Motor neuron (in vitro differentiated cells): ENCODE data around the gene PRPF38B. TPM values are rescaled to one million over a fixed set of nuclear protein-coding genes. Genes with fewer than 3 reads are reported as not detected.

Experiments used
- ATAC-seq, 8 experiments: fragments of 200-7000 bp; cut with Tn5 transposase; replicated peaks in 6 of 8; 2 replicates each; pipeline ENCODE4 v1.8.0; 2021; ENCODE audit warnings: mild to moderate bottlenecking in 8 of 8, moderate library complexity in 8 of 8
- H3K27ac ChIP-seq, 2 donors: fragments of 250-450 bp; sonication (Bioruptor Pico); 2 replicates each; pipeline ENCODE4 v1.9.0; 2021; ENCODE audit warnings: antibody characterized with exemption in 2 of 2, mild to moderate bottlenecking in 2 of 2, moderate library complexity in 1 of 2
- H3K4me1 ChIP-seq, 2 donors: fragments of 250-450 bp; sonication (Bioruptor Pico); replicated peaks in 1 of 2; 2 replicates each; pipeline ENCODE4 v1.6.1; 2021; ENCODE audit warnings: antibody characterized with exemption in 2 of 2, mild to moderate bottlenecking in 2 of 2, moderate library complexity in 1 of 2
- H3K4me3 ChIP-seq, 5 donors: fragments of 250-450 bp; sonication (Bioruptor Pico); 2 replicates each; pipeline ENCODE4 v1.9.0; 2021; ENCODE audit warnings: antibody characterized with exemption in 5 of 5, mild to moderate bottlenecking in 5 of 5, moderate library complexity in 4 of 5
- WGBS, 10 experiments: fragments of 450-650 bp; shearing (Covaris generic); methylation state at CpG; one replicate each; pipeline ENCODE4 v1.0.0; 2022; 5-methylcytosine and 5-hydroxymethylcytosine counted together
- in situ Hi-C, 9 experiments: fragments of 400-800 bp; cut with MboI; loops; one replicate each; pipeline ENCODE4 v1.15.0; 2021; ENCODE audit warnings: low sequenced_read_pairs in 9 of 9, low pct_unique_long_range_greater_than_20kb in 2 of 9; ENCODE audit not compliant: unreplicated experiment in 9 of 9
- total RNA-seq, 8 experiments: library from RNA; unstranded; fragments of 300-600 nt; gene quantifications; 2 replicates each; pipeline versions ENCODE4 v1.2.3 to v1.2.4, GENCODE V29; 2022

PRPF38B gene
- total RNA-seq, 8 experiments from 2014 or later: 22.0 to 61.4 (median 30.1) TPM

DNA sequence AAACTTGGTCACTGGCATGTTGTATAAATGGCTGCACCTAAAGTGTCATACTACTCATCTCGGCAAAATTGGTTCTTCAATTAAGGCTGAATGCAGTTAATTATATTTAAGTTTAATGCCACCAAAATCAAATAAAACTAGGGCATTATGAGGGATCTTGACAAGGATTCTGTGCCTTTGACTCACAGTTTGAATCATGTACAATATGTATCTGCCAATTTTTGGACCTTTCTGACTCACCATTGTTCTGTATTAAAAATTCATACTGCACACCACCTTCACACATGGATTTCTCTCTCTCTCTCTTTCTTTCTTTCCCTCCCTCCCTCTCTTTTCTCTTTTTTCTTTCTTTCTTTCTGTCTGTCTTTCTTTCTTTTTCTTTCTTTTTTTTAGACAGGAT lies 40.3 kb downstream of the PRPF38B start:
- H3K4me1 ChIP-seq: peaks cover 0 to 5% of the 10 kb centered on the region in 2 donors
- 80 to 100% (median 100%) methylated on average over 1 of the region's 1 CpG; no CpG with 5 or more reads in 1 of the 10 experiments for WGBS, 10 experiments
- in situ Hi-C loops: no loop called here
- no peak for ATAC-seq
- no peak overlapping the region for H3K27ac ChIP-seq
- H3K4me3 ChIP-seq: no peak overlapping the region

DNA sequence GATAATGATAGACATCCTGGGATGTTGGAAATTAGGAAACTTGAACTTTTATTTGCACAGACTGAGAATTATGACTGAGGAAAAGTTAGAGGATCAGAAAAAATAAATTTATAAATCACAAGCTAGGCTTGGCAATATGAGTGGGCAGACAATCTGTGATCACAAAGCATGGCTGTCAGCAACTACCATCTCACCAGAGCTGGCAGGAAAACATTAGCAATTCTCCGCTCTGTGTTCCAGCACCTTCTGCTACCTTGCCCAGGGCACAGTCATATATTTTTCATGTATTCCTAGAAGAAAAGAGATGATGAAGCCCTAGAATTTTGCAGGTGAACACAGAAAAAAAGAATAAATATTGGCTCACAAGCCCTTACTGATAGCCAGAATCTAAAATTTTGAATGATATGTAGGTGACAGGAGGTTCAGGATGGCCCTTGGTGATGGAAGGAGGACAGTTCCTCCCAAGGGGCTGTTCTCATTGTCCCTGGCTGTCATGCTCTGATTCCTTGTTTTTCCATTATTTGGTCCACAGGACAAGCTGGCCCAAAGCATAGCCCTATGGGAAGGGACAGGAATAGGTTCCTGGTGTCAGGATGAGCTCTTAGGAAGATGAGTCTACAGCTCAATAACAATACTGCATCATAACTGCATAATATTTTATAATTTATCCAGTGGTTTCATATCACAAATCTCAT lies 42.2 kb downstream of the PRPF38B start:
- ATAC-seq: no peak
- WGBS, 10 experiments: 71 to 100% (median 100%) methylated on average over 1 of the region's 1 CpG; no CpG with 5 or more reads in 3 of the 10 experiments
- Histone ChIP-seq H3K4me1 (no peaks in the 10 kb centered on the region), H3K4me3 (no peak overlapping the region), H3K27ac (no peak overlapping the region)
- in situ Hi-C loops: no loop called here

DNA sequence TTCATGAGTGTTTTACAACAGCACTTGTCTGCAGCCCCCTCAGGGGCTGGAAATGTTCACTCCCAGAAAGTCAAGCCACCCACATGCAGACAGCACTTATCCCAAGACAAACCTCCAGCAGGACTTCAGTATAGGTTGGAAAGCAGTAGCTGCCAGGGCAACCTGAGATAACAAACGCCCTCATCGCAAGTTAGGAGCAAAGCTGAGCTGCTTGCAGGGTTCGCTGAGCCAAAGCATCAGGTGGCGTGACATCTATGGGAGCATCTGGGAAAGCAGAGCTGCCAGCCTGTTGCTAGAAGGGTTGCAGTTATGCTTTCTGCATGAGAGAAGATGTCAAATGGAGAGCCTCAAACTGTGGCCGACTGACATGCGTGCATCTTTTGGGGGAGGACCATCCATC lies 50.1 kb downstream of the PRPF38B start:
- ATAC-seq: no peak
- Histone ChIP-seq H3K4me3 (no peak overlapping the region), H3K4me1 (no peaks in the 10 kb centered on the region), H3K27ac (no peak overlapping the region)
- 0 to 100% (median 82%) methylated on average over 1 to 6 of the region's 6 CpGs; no CpG with 5 or more reads in 3 of the 10 experiments for WGBS, 10 experiments
- in situ Hi-C loops: no loop called here

DNA sequence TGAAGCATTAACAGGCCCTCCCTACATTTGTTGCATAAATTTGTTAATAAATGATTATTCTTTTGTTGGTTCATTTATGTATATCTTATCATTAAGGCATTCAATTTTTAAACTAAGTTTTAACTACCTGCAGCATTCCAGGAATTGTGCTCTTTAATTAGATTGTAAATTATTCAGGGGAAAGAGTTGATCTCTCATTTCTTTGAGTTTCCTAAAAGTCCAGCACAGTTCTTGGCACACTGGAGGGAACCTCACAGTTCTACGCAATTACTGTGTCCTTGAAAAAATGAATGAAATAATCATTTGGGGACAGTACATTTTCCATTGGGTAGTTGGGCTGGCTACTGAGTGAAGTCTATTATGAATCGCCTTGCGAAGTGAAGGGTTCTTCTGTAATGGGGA lies 53.9 kb downstream of the PRPF38B start:
- no peaks in the 10 kb centered on the region for H3K4me1 ChIP-seq
- H3K27ac ChIP-seq: peak overlapping the region in 1 of 2 donors; percentile 2
- in situ Hi-C loops: no loop called here
- no peak for ATAC-seq
- H3K4me3 ChIP-seq: peak overlapping the region; percentile 59 to 95 (median 63)
- 3 to 100% (median 76%) methylated on average over 1 to 3 of the region's 3 CpGs; no CpG with 5 or more reads in 1 of the 10 experiments for WGBS, 10 experiments

DNA sequence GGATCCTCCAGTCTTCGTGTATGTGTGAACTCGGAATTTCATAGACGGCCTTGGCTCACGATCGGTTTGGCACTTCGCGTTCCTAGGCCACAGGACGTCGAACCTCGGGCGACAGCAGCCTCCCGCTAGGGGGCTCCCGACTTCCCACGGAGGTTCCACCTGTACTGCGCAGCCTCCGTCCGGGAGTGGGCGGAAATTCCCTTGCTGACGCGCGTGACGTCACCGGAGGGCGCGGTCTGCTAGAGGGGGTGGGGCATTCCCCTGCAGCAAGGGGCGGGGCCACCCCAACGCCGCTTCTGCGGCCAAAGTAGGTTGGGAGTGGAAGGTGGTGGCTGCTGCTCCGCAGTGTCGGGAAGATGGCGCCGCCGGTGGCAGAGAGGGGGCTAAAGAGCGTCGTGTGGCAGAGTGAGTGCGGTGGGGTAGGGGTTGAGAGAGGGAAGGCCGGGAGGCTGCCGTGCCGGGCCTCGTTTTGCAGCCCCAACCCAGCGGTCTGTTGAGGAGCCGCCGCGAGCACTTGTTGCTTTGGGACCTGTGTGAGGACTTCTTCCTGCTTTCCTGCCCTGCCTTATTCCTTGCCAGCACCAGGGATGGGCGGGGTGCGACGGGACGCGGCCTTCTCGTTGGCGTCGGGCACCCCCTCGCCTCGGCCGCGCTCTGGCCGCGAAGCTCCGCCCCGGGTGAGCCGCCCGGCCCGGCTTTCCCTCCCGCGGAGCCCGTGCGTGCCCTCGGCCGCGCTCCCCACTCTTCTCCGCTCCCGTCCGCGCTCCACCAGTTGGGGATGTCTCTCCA lies 54.5 kb downstream of the PRPF38B start, which contains the start of gene STXBP3:
Gene STXBP3 (plus strand): TSS at position 293 of the 789 bp plus-strand sequence. CDS start 64 bp downstream, at position 357.
- in situ Hi-C loops: no loop called here
- H3K4me1 ChIP-seq: no peaks in the 10 kb centered on the region
- peak within 1 kb of the TSS; percentile 51 to 79 for H3K27ac ChIP-seq
- ATAC-seq: peak; percentile 80 to 93 (median 92)
- 0 to 15% (median 0%) methylated on average over 1 to 19 of the region's 75 CpGs; no CpG with 5 or more reads in 3 of the 10 experiments for WGBS, 10 experiments
- H3K4me3 ChIP-seq: peak within 1 kb of the TSS; percentile 59 to 95 (median 63)

DNA sequence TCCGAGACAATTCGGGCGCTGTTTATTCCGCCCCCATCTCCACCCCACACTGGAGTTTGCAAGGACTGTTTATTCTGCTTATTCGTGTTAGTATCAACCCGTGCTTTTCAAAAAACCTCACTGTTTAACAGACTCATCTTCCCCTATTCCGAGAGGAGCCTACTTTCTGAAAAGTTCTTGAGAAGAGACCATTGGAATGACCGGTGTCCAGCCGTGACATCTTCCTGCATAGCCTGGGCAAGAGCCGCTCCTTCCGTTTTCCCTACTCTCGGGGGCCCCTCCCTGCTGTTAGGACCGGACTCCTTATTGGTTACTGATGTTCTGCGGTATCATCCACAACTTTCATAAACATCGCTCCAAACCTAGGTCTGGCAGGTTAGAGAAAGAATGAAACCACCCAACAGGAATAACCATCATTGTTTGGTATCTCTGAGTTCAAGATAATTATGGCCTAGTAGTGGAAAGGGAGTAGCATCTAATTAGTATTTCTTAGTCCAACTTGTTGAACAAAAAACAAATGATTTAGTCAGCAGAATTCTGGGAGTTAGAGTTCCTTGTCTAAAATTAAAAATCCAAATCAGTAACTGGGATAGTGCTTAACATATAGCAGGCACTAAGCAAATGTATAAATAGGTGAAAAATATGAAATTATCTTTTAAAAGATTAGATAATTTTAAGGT lies 55.2 kb downstream of the PRPF38B start:
- Histone ChIP-seq H3K27ac (peak overlapping the region in 1 of 2 donors; percentile 79), H3K4me3 (peak overlapping the region; percentile 59 to 95 (median 63)), H3K4me1 (no peaks in the 10 kb centered on the region)
- peak; percentile 49 to 78 (median 65) for ATAC-seq
- in situ Hi-C loops: no loop called here
- WGBS, 10 experiments: 0 to 2% (median 0%) methylated on average over 1 to 15 of the region's 15 CpGs; no CpG with 5 or more reads in 1 of the 10 experiments

DNA sequence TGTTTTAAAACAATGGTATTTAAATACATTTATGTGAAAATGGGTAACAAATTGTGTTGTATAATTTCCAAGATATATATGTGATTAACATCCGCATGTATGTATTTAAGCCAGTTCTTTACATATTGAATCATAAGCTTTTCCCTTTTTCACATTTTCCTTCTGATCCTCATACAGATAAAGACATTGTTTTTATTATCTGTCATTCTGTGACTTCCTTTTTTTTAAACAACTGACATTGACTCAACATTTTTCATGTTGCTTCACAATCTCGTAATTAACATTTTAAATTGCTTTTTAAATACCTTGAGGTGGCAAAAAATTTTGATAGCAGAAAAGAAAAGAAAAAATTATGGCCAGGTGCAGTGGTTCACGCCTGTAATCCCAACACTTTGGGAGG lies 55.8 kb downstream of the PRPF38B start:
- ATAC-seq: no peak
- Histone ChIP-seq H3K27ac (no peak overlapping the region), H3K4me3 (peak overlapping the region in 1 of 5 donors; percentile 59), H3K4me1 (no peaks in the 10 kb centered on the region)
- WGBS, 10 experiments: 50 to 100% (median 92%) methylated on average over 1 to 3 of the region's 3 CpGs
- in situ Hi-C loops: no loop called here

DNA sequence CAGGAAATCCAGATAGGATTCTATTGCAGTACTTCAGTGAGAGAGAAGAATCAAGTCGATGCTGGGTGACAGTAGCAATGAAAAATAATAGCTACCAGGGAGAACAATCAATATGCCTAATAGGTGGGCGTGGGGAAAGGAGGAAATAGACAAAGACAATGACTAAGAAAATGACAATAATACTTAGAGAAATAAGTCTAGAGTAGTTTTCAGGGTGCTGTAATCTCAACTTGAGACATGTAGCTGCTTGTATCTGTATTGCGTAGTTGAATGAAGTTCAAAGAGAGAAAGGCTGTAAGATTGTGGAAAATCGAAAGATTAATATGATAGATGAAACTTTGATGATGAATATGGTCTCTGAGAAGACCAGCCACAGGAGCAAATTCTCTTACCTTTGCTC lies 57.0 kb downstream of the PRPF38B start:
- WGBS, 10 experiments: 65 to 95% (median 85%) methylated on average over 4 of the region's 4 CpGs

DNA sequence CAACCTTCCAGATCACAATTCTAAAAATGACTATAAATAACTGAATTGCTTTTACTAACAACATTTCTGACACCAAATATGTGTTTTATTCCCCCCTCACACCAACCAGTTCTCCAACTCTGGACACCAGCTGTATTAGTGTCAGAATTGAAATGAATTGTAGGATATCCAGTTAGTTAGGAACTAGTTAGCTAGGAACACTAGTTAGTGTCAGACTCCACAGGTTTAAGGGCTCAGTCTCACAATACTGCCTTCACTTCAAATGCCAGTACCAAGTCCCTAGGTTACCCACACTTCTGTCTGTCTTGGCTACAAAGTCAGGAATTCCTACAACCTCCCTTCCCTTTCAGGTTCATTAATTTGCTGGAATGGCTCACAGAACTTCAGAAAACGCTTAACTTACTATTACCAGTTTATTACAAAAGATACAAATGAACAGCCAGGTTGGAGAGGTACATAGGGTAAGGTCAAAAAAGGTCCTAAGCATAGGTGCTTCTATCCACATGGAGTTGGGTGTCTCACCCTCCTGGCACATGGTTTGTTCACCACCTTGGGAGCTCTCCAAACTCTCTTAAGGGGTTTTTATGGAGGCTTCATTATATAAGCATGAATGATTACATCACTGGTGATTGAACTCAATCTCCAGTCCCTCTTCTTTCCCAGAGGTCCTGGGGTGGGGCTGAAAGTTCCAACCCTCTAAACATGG lies 58.5 kb downstream of the PRPF38B start:
- in situ Hi-C loops: no loop called here
- WGBS, 10 experiments: 20 to 100% (median 93%) methylated on average over 1 of the region's 1 CpG; no CpG with 5 or more reads in 6 of the 10 experiments
- no peak for ATAC-seq
- Histone ChIP-seq H3K27ac (no peak overlapping the region), H3K4me1 (no peaks in the 10 kb centered on the region), H3K4me3 (no peak overlapping the region)

More for the DNA sequence above, 57.0 kb downstream of the PRPF38B start:
- no peak overlapping the region for H3K27ac ChIP-seq
- ATAC-seq: no peak
- no peaks in the 10 kb centered on the region for H3K4me1 ChIP-seq
- H3K4me3 ChIP-seq: no peak overlapping the region
- in situ Hi-C loops: no loop called here

Other genes starting within 250 kb of the PRPF38B start
- under 1 TPM in 1 of 8 experiments, not detected in 7; 0.83 TPM for gene NBPF6, start 242.0 kb upstream of the PRPF38B start, total RNA-seq
- gene EEIG2, start 132.2 kb upstream of the PRPF38B start, total RNA-seq: 10 to 100 TPM in 5 of 8 experiments, 1 to 10 TPM in 2, under 1 TPM in 1; 0.49 to 36.7 (median 20.4) TPM
- gene HENMT1, start 31.2 kb upstream of the PRPF38B start, total RNA-seq: 10 to 100 TPM in 1 of 8 experiments, 1 to 10 TPM in 6, under 1 TPM in 1; 1.00 to 11.8 (median 4.0) TPM
- gene FNDC7, start 20.6 kb downstream of the PRPF38B start, total RNA-seq: under 1 TPM in 4 of 8 experiments, not detected in 4; 0.05 to 0.25 (median 0.12) TPM
- 10 to 100 TPM; 29.3 to 45.4 (median 38.8) TPM for gene STXBP3, start 54.4 kb downstream of the PRPF38B start, total RNA-seq
- 1 to 10 TPM in 7 of 8 experiments, not detected in 1; 1.0 to 4.1 (median 2.6) TPM for gene AKNAD1, start 164.8 kb downstream of the PRPF38B start, total RNA-seq
- gene GPSM2, start 184.7 kb downstream of the PRPF38B start, total RNA-seq: 10 to 100 TPM in 6 of 8 experiments, 1 to 10 TPM in 2; 7.6 to 45.8 (median 15.1) TPM